Hematopoietic multipotent progenitor cell treated with erythropoietin and hydrocortisone succinate and interleukin-3 and kit ligand, for 8 days (in vitro differentiated cells): ENCODE results near the gene ACOT12.

ENCODE experiments used
- DNase-seq: peaks from one replicate; pipeline ENCODE4 v3.0.0-alpha.2; 2015

The ACOT12 gene

DNA sequence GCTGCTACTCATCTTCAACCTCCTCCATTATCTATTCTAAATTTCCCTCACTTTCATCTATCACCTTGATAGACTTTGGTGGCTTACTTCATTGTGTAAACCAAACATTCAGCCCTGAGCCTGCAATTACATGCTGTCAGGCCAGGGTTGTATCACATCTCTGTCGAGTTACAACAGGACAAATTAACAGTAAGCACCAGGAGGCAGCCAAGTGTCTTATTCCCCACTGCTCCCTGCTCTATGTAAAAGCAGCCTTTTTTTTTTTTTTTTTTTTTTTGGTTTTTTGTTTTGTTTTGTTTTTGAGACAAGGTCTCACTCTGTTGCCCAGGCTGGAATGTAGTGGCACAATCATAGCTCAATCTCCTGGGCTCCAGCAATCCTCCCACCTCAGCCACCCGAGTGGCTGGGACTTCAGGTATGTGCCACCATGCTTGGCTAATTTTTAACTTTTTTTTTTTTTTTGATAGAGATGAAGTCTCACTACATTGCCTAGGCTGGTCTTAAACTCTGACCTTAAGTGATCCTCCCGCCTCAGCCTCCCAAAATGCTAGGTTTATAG lies 107.8 kb downstream of the ACOT12 start:
- no peak for DNase-seq

- DNase-seq: no peak
These were observed 110.0 kb downstream of the ACOT12 start for GRCh38 chr5:81283976-81284375.
